ENCODE measurements around the gene GET4. TPM values are rescaled to one million over a fixed set of nuclear protein-coding genes. Genes with fewer than 3 reads are reported as not detected.

The GET4 gene
- total and polyA plus RNA-seq, 12 donors = 14.7 to 38.6 (median 20.8) TPM

GRCh38 chr7:865921-866320 is 10.4 kb upstream of the GET4 start:
- intact Hi-C loops (cut with DNase I) = loop anchor here in 4 of 10 donors (2.0 to 10.0 kb wide), 4 partner anchors 29 to 541 kb away; partner anchors contain the start of gene SUN1 (in 1 of the 4)
- no peak for DNase-seq
- ATAC-seq = no peak
- peak overlapping the region in 5 of 10 donors; percentile 68 to 81 (median 78) for H3K27ac ChIP-seq
- H3K36me3 ChIP-seq = peaks cover 0 to 92% (median 69%) of the 10 kb centered on the region in 9 donors
- no peaks in the 10 kb centered on the region for H3K27me3 ChIP-seq
- TF ChIP-seq CTCF (IDR thresholded peaks at IDR 0.05) = no peak
- peaks cover 6 to 35% (median 20%) of the 10 kb centered on the region in 9 donors for H3K4me1 ChIP-seq
- WGBS, 2 donors = 95 to 96% methylated on average over 25 of the region's 25 CpGs
- no peak overlapping the region for H3K4me3 ChIP-seq
- H3K9me3 ChIP-seq = no peaks in the 10 kb centered on the region

- intact Hi-C loops (cut with DNase I) = loop anchor here in 4 of 10 donors (2.0 to 10.0 kb wide), 4 partner anchors 30 to 542 kb away; partner anchors contain the start of gene SUN1 (in 1 of the 4)
- WGBS, 2 donors = 41 to 60% methylated on average over 18 of the region's 18 CpGs
- Histone ChIP-seq H3K4me1 (peaks cover 6 to 37% (median 23%) of the 10 kb centered on the region in 9 donors), H3K27me3 (no peaks in the 10 kb centered on the region), H3K27ac (peak overlapping the region; percentile 25 to 88 (median 74)), H3K4me3 (peak overlapping the region in 1 of 10 donors; percentile 14), H3K36me3 (peaks cover 0 to 92% (median 63%) of the 10 kb centered on the region in 9 donors), H3K9me3 (no peaks in the 10 kb centered on the region)
- peak; percentile 76 to 90 (median 84) for ATAC-seq
- DNase-seq = peak; percentile 54 to 62
- TF ChIP-seq CTCF (IDR thresholded peaks at IDR 0.05) = no peak
These were observed 9.4 kb upstream of the GET4 start for GRCh38 chr7:867001-867405.

- Histone ChIP-seq H3K4me3 (peak overlapping the region in 1 of 10 donors; percentile 14), H3K27me3 (no peaks in the 10 kb centered on the region), H3K4me1 (peaks cover 11 to 43% (median 26%) of the 10 kb centered on the region in 9 donors), H3K27ac (peak overlapping the region; percentile 25 to 88 (median 74)), H3K36me3 (peaks cover 0 to 92% (median 59%) of the 10 kb centered on the region in 9 donors), H3K9me3 (no peaks in the 10 kb centered on the region)
- intact Hi-C loops (cut with DNase I) = loop anchor here in 4 of 10 donors (2.0 to 10.0 kb wide), 4 partner anchors 31 to 543 kb away; partner anchors contain the start of gene SUN1 (in 1 of the 4)
- ATAC-seq (peak; percentile 42 to 89 (median 84)), DNase-seq (peak; percentile 43 to 55)
- peak in 2 of 9 donors; percentile 15 to 28 for TF ChIP-seq CTCF (IDR thresholded peaks at IDR 0.05)
- 68 to 71% methylated on average over 22 of the region's 22 CpGs for WGBS, 2 donors
These were observed 8.8 kb upstream of the GET4 start for GRCh38 chr7:867406-868188.

GRCh38 chr7:868189-868486 is 8.2 kb upstream of the GET4 start:
- H3K4me3 ChIP-seq = no peak overlapping the region
- WGBS, 2 donors = 94 to 95% methylated on average over 17 of the region's 17 CpGs
- H3K36me3 ChIP-seq = peaks cover 0 to 92% (median 57%) of the 10 kb centered on the region in 9 donors
- no peak for TF ChIP-seq CTCF (IDR thresholded peaks at IDR 0.05)
- no peaks in the 10 kb centered on the region for H3K27me3 ChIP-seq
- H3K9me3 ChIP-seq = no peaks in the 10 kb centered on the region
- peaks cover 17 to 48% (median 32%) of the 10 kb centered on the region in 9 donors for H3K4me1 ChIP-seq
- ATAC-seq (peak in 1 of 8 donors; percentile 5), DNase-seq (no peak)
- H3K27ac ChIP-seq = peak overlapping the region in 9 of 10 donors; percentile 35 to 88 (median 74)
- intact Hi-C loops (cut with DNase I) = loop anchor here in 4 of 10 donors (5.0 to 10.0 kb wide), 3 partner anchors 36 to 543 kb away; partner anchors contain the start of gene SUN1 (in 1 of the 4)
